NCI-H2029 treated with DMSO at 0.1 percent for 48 hours (cell line): Measurements from ENCODE around the gene EYS.

ENCODE experiments used
- DNase-seq: peaks from one replicate; lab custom pipeline; 2025; lab: John Stamatoyannopoulos, UW

The EYS gene

GRCh38 chr6:64238071-64238470 lies 1469.0 kb downstream of the EYS start:
- no peak for DNase-seq

GRCh38 chr6:64233746-64234145 lies 1473.3 kb downstream of the EYS start:
- no peak for DNase-seq

GRCh38 chr6:64231928-64232327 lies 1475.1 kb downstream of the EYS start:
- no peak for DNase-seq

- no peak for DNase-seq
Measured at GRCh38 chr6:64230530-64230929, 1476.5 kb downstream of the EYS start.

- DNase-seq = no peak
Measured at GRCh38 chr6:64227863-64228262, 1479.2 kb downstream of the EYS start.

- no peak for DNase-seq
Measured at GRCh38 chr6:64225503-64225902, 1481.5 kb downstream of the EYS start.

GRCh38 chr6:64224819-64225218 lies 1482.2 kb downstream of the EYS start:
- no peak for DNase-seq

- DNase-seq = no peak
Measured at GRCh38 chr6:64221776-64222175, 1485.2 kb downstream of the EYS start.

GRCh38 chr6:64220801-64221200 lies 1486.2 kb downstream of the EYS start:
- DNase-seq = no peak

- DNase-seq = no peak
Measured at GRCh38 chr6:64217721-64218620, 1489.1 kb downstream of the EYS start.

GRCh38 chr6:64214373-64214772 lies 1492.7 kb downstream of the EYS start:
- DNase-seq = no peak

- DNase-seq = no peak
Measured at GRCh38 chr6:64213697-64214096, 1493.3 kb downstream of the EYS start.

- no peak for DNase-seq
Measured at GRCh38 chr6:64197246-64197645, 1509.8 kb downstream of the EYS start.

- DNase-seq = no peak
Measured at GRCh38 chr6:64186592-64186991, 1520.4 kb downstream of the EYS start.

- no peak for DNase-seq
Measured at GRCh38 chr6:64185621-64186020, 1521.4 kb downstream of the EYS start.

GRCh38 chr6:64175296-64175695 lies 1531.7 kb downstream of the EYS start:
- DNase-seq = no peak

- no peak for DNase-seq
Measured at GRCh38 chr6:64170316-64170715, 1536.7 kb downstream of the EYS start.

- no peak for DNase-seq
Measured at GRCh38 chr6:64160486-64160885, 1546.5 kb downstream of the EYS start.

- no peak for DNase-seq
Measured at GRCh38 chr6:64155063-64155462, 1552.0 kb downstream of the EYS start.

GRCh38 chr6:64146876-64147275 lies 1560.2 kb downstream of the EYS start:
- no peak for DNase-seq

- no peak for DNase-seq
Measured at GRCh38 chr6:64146094-64146493, 1560.9 kb downstream of the EYS start.

- no peak for DNase-seq
Measured at GRCh38 chr6:64145658-64146057, 1561.4 kb downstream of the EYS start.

- DNase-seq = no peak
Measured at GRCh38 chr6:64143101-64143500, 1563.9 kb downstream of the EYS start.

- no peak for DNase-seq
Measured at GRCh38 chr6:64141680-64142079, 1565.3 kb downstream of the EYS start.
